A549 (cell line): ENCODE results near the gene LIMA1. TPM values are rescaled to one million over a fixed set of nuclear protein-coding genes. Genes with fewer than 3 reads are reported as not detected.

Experiments used
- ATAC-seq, 2 experiments: fragments of 200-7000 bp in 1 of 2; fragments of >200 bp in 1 of 2; cut with Nextera tagmentation in 1 of 2; cut with Tn5 transposase in 1 of 2; 3 replicates each; pipeline versions ENCODE4 v1.8.0 to v1.9.1; 2018 to 2020; ENCODE audit warnings: mild to moderate bottlenecking in 1 of 2, moderate library complexity in 1 of 2
- CTCF ChIA-PET: fragments of 300-600 bp; sonication (Branson Sonifier 250); formaldehyde crosslinking; extraction: SDS; loops from one replicate; lab custom pipeline; 2021; ENCODE audit warnings: antibody characterized with exemption, inconsistent platforms; lab: Yijun Ruan, JAX
- POLR2A ChIA-PET: fragments of 350-600 bp; formaldehyde crosslinking; extraction: SDS; loops from one replicate; lab custom pipeline; 2021; ENCODE audit warnings: antibody characterized with exemption, inconsistent platforms; lab: Yijun Ruan, JAX
- DNase-seq, 2 experiments: peaks; one replicate each; pipeline versions ENCODE4 v3.0.0 to v3.0.0-alpha.2; 2011 to 2016; ENCODE audit warnings: low read depth in 1 of 2, low spot score in 1 of 2
- FAIRE-seq: peaks from 2 replicates; lab custom pipeline; 2011; peaks lifted over from hg19 to GRCh38; lab: Jason Lieb, UNC
- H3K27ac ChIP-seq, 2 experiments: fragments of >200 bp; sonication (Bioruptor Twin); formaldehyde crosslinking; 3 replicates each; pipeline ENCODE4 v1.5.1; 2016 to 2017
- H3K4me1 ChIP-seq: fragments of >200 bp; sonication (Bioruptor Twin); formaldehyde crosslinking; 3 replicates; pipeline ENCODE4 v1.6.1; 2016
- H3K4me2 ChIP-seq: fragments of >200 bp; sonication (Bioruptor Twin); formaldehyde crosslinking; 3 replicates; pipeline ENCODE4 v1.6.1; 2016
- H3K4me3 ChIP-seq: fragments of >200 bp; sonication (Bioruptor Twin); formaldehyde crosslinking; 3 replicates; pipeline ENCODE4 v1.5.1; 2016
- H3K9me3 ChIP-seq: fragments of >200 bp; sonication (Bioruptor Twin); formaldehyde crosslinking; 3 replicates; pipeline ENCODE4 v1.6.1; 2016
- ATOH8 ChIP-seq: fragments of 250-450 bp; sonication (Bioruptor Pico); IDR thresholded peaks from 2 replicates; pipeline ENCODE4 v1.5.0; 2020; ENCODE audit warnings: low read depth, mild to moderate bottlenecking, moderate library complexity
- CBX8 ChIP-seq: fragments of 200-600 bp; sonication (generic); IDR thresholded peaks from 2 replicates; pipeline ENCODE4 v1.6.1; 2016
- CTCF ChIP-seq: fragments of >200 bp; sonication (Bioruptor Twin); formaldehyde crosslinking; IDR thresholded peaks from 3 replicates; pipeline ENCODE4 v1.5.1; 2016
- E2F6 ChIP-seq: IDR thresholded peaks from 2 replicates; pipeline ENCODE4 v1.6.1; 2012; ENCODE audit warnings: low read depth, borderline replicate concordance
- GATA3 ChIP-seq: IDR thresholded peaks from 2 replicates; pipeline ENCODE4 v1.6.1; 2012; ENCODE audit warnings: borderline replicate concordance
- HDAC2 ChIP-seq: fragments of 200-600 bp; sonication (generic); IDR thresholded peaks from 2 replicates; pipeline ENCODE4 v1.6.1; 2016
- HES2 ChIP-seq: fragments of >200 bp; sonication (Bioruptor Twin); formaldehyde crosslinking; IDR thresholded peaks from 2 replicates; pipeline ENCODE4 v1.6.1; 2016
- HMGXB4 ChIP-seq: fragments of 250-450 bp; sonication (Bioruptor Pico); IDR thresholded peaks from 2 replicates; pipeline ENCODE4 v1.5.0; 2021; ENCODE audit warnings: mild to moderate bottlenecking, moderate library complexity, borderline replicate concordance
- JUN ChIP-seq, 2 experiments: fragments of >200 bp; sonication (Bioruptor Twin); formaldehyde crosslinking; IDR thresholded peaks; 2 replicates in 1 of 2; 3 replicates in 1 of 2; pipeline ENCODE4 v1.6.1; 2016 to 2017
- JUNB ChIP-seq: fragments of >200 bp; sonication (Bioruptor Twin); formaldehyde crosslinking; IDR thresholded peaks from 2 replicates; pipeline ENCODE4 v1.6.1; 2016
- KDM5A ChIP-seq: fragments of 200-600 bp; sonication (generic); IDR thresholded peaks from 2 replicates; pipeline ENCODE4 v1.6.1; 2016; ENCODE audit warnings: antibody characterized with exemption, mild to moderate bottlenecking
- MAFK ChIP-seq: fragments of 450-650 bp; IDR thresholded peaks from 2 replicates; pipeline ENCODE4 v1.6.1; 2014; ENCODE audit not compliant: partially characterized antibody
- MAZ ChIP-seq: fragments of 150-350 bp; IDR thresholded peaks from 2 replicates; pipeline ENCODE4 v1.6.1; 2014; ENCODE audit warnings: antibody characterized with exemption, low read depth, low read length, borderline replicate concordance
- MYC ChIP-seq: IDR thresholded peaks from 2 replicates; pipeline ENCODE4 v1.6.1; 2012; ENCODE audit warnings: mild to moderate bottlenecking, inconsistent platforms, low read length, improper control_type of control experiment, borderline replicate concordance
- NFE2L2 ChIP-seq: fragments of 150-350 bp; conservative IDR thresholded peaks from 2 replicates; pipeline ENCODE4 v1.6.1; 2014; ENCODE audit warnings: low read length
- POLR2AphosphoS2 ChIP-seq: conservative IDR thresholded peaks from 2 replicates; pipeline ENCODE4 v1.6.1; 2012; ENCODE audit warnings: low read length, improper control_type of control experiment, inconsistent platforms
- RARB ChIP-seq: fragments of 250-450 bp; sonication (Bioruptor Pico); IDR thresholded peaks from 2 replicates; pipeline ENCODE4 v1.8.0; 2021; ENCODE audit warnings: mild to moderate bottlenecking, moderate library complexity
- RCOR1 ChIP-seq: fragments of 150-350 bp; IDR thresholded peaks from 2 replicates; pipeline ENCODE4 v1.6.1; 2014; ENCODE audit warnings: antibody characterized with exemption, low read length, low read depth
- RFX5 ChIP-seq: fragments of 450-650 bp; IDR thresholded peaks from 2 replicates; pipeline ENCODE4 v1.7.1; 2014; ENCODE audit warnings: antibody characterized with exemption, mild to moderate bottlenecking, moderate library complexity
- ZFP36 ChIP-seq: fragments of 450-650 bp; IDR thresholded peaks from 2 replicates; pipeline ENCODE4 v1.6.1; 2014; ENCODE audit warnings: borderline replicate concordance; ENCODE audit not compliant: partially characterized antibody
- WGBS: methylation state at CpG from one replicate; pipeline ENCODE4 v1.1.6; 2017; ENCODE audit errors: missing lambda C conversion rate; 5-methylcytosine and 5-hydroxymethylcytosine counted together
- polyA plus RNA-seq, 4 experiments: library from polyadenylated mRNA; depleted of rRNA in 3 of 4; stranded (reverse); fragments of >200 nt; fragmentation: RNase III in 1 of 4; extraction: RNeasy Plus Mini Kit Qiagen cat#74134 plus additional on column Dnase treatment in 1 of 4; gene quantifications; 2 replicates in 3 of 4; 3 replicates in 1 of 4; pipeline ENCODE4 v1.2.3, GENCODE V29; 2011 to 2017

LIMA1 gene
- polyA plus RNA-seq, 2 of the 4 experiments (the other 2 are of a cell fraction), result 9.0 to 23.4 TPM

GRCh38 chr12:50192236-50192635 is 91.1 kb downstream of the LIMA1 start:
- H3K27ac ChIP-seq, result no peak overlapping the region
- FAIRE-seq (no peak), ATAC-seq (no peak)
- no peak overlapping the region for H3K4me3 ChIP-seq
- POLR2A ChIA-PET, result no interaction called here
- H3K9me3 ChIP-seq, result no peaks in the 10 kb centered on the region
- TF ChIP-seq RARB (no peak), ATOH8 (CRISPR knock-in tag) (no peak)
- TF ChIP-seq, all 56 proteins: peak for 0
- CTCF ChIA-PET, result no interaction called here
- Histone ChIP-seq H3K4me1 (peaks cover under 1% of the 10 kb centered on the region; the same call in 1 of the 3 replicates), H3K4me2 (no peak overlapping the region)
- 95% methylated on average over 4 of the region's 4 CpGs for WGBS
- no peak for DNase-seq

- CTCF ChIA-PET, result interaction anchor here (0.6 to 2.1 kb wide), 3 partner anchors 9 to 80 kb away, joined by 3 to 7 read pairs (median 6); no protein-coding TSS in a partner anchor
- Histone ChIP-seq H3K4me2 (no peak overlapping the region), H3K27ac (no peak overlapping the region), H3K9me3 (no peaks in the 10 kb centered on the region), H3K4me1 (no peaks in the 10 kb centered on the region), H3K4me3 (no peak overlapping the region)
- FAIRE-seq (no peak), ATAC-seq (no peak), DNase-seq (no peak)
- WGBS, result 78% methylated on average over 1 of the region's 1 CpG
- TF ChIP-seq HES2 (no peak), CTCF (no peak), GATA3 (no peak), KDM5A (no peak), RARB (no peak), CBX8 (no peak), NFE2L2 (no peak), HDAC2 (no peak), JUNB (no peak), MAZ (no peak), HMGXB4 (no peak), ZFP36 (no peak), E2F6 (no peak), POLR2AphosphoS2 (no peak)
- POLR2A ChIA-PET, result interaction anchor here (0.6 kb wide), 1 partner anchor 1624 kb away, joined by 3 read pairs; a partner anchor contains a TSS
Measured at GRCh38 chr12:50190859-50191258, 92.5 kb downstream of the LIMA1 start.

GRCh38 chr12:50188875-50189575 is 94.3 kb downstream of the LIMA1 start:
- H3K4me2 ChIP-seq, result no peak overlapping the region
- H3K4me1 ChIP-seq, result no peaks in the 10 kb centered on the region
- ChIA-PET CTCF (interaction anchor here (0.8 to 1.2 kb wide), 3 partner anchors 124 to 243 kb away, joined by 3 read pairs; no protein-coding TSS in a partner anchor), POLR2A (no interaction called here)
- WGBS, result 86% methylated on average over 5 of the region's 5 CpGs
- H3K27ac ChIP-seq, result no peak overlapping the region
- ATAC-seq (no peak; a peak in 2 of 6 replicates), FAIRE-seq (no peak), DNase-seq (no peak)
- H3K4me3 ChIP-seq, result no peak overlapping the region
- no peaks in the 10 kb centered on the region for H3K9me3 ChIP-seq
- TF ChIP-seq ZFP36 (no peak), RFX5 (no peak), RCOR1 (no peak), MYC (no peak), CTCF (no peak), MAFK (peak; percentile 37), JUN (IDR thresholded peaks at IDR 0.05) (no peak)
- TF ChIP-seq, all 56 proteins: peak for 1
